GM18858 (cell line): ENCODE results near the gene KCTD3.

Experiments
- ATAC-seq: cut with Tn5 transposase; IDR thresholded peaks from one replicate; pipeline ENCODE4 v1.9.1; 2021; ENCODE audit not compliant: unreplicated experiment

KCTD3 gene

DNA sequence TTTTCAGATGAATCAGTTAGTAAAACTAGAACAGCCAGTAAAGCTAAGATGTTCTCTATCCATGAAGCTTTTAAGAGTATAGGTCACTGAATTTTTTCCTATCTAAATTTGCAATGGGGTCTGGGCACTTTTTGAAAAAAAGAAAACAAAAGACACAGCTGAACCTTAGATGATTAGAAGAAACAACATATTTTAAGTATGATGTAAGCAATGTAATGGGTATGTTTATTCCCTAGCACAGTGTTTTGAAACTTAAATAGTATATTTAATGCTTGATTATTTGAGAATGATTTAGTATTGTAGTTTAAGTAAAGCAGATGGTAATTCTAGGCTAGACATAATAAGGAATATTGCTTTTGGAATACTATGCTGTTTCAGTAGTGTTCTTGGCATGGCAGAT lies 36.2 kb downstream of the KCTD3 start:
- ATAC-seq, result no peak

DNA sequence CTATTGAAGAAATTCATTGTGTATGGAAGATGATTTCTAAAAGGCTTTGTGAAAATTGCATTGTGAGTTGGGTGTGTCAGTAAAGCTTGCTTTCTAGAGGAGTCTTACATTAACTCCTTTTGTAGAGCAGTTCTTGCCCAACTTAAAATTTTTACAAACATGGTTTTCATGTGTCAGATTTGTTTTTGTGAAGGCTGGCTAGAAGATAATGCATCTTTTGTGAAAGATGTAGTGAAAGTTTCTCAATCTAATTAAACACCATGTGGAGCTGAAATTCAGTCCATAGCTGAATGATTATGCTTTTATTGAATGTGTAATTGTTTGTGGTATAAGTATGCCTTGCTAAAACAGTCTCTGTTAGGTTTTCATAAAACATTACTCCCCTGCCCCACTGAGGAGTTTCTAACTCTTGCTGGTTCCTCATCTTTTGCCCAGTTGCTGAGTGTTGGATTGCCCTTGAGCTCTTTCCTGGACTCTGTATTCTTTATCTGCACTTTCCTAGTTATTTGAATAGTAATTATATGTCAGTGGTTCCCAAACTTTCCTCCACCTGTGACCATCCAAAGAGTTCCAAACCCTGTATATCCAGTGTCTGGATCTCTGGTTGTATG lies 38.0 kb downstream of the KCTD3 start:
- no peak for ATAC-seq

DNA sequence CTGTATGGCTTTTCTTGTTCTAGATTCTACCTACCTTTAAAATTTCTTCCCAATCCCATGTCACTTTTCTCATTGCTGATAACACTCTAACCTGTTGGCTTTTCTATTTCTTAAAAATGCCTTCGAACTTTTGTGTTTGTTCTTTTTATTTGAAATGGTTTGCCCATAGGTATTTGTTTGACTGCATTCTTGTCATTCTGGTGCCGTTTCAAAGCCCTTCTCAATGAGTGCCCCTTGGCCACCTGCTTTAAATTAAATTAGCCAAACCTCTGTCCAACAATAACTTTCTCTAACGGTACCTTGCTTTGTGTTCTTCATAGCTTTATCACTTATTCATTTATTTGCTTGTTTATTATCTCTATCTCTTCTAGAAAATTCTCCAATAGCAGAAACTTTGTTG lies 38.9 kb downstream of the KCTD3 start:
- no peak for ATAC-seq

DNA sequence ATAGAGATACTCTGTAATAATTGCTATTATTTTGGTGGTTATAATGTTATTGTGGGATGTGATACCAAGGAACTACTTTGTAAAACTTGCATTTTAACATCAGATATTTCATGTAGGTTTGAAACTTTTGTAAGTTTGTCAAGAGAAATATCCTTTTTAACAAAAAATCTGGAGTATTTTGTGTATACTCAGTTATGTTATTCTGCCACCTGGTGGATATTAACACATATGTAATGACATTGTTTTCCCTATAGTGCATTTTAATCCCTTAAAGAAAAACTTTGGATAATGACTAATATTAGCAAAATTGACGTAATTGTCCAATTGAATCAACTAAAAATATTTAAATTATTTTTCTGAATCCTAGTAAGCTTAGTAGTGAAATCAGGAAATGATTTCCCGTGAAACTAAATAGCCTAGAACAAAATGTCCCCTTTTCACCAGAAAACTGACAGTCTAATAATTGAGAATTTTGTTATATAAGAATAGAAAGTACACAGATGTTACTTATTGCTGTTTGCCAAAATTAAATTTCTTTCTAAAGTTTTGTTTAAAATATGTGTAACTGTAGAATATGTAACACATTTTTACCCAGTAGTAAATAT lies 39.6 kb downstream of the KCTD3 start:
- peak; percentile 61 for ATAC-seq

DNA sequence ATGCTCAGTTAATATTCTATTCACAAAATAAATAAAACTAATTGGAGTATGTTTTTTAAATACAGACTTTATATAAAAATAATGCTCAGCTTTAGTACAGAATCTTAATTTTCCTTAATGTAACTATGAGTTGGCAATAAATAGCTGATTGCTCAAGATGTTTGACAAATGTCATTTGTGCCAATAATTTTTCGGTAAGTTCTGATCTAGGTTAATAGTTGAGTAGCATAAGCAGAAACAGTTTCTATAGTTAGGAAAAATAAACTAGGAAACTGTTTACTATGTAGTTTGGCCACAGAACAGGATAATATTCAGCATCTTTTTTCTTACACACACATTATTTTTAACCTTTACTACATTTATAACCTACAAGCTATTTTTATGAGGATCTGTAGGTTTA lies 40.3 kb downstream of the KCTD3 start:
- no peak for ATAC-seq

DNA sequence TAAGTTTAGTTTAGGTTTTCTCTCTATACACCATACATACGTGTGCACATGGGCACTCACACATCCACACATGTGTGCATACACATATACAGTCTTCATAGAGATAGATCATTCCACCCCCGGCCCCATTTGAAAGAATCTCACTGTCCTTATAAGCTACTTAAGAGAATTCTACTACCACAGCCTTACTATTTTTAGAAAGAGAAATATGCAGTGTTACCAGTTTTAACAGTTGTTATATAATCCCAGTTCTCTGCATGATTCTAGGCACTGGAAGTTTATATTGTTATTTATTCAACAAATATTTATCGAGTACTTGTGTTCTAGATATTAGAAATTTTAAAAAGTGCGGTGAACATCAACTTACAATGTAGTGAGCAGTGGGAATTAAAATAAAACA lies 41.5 kb downstream of the KCTD3 start:
- ATAC-seq, result no peak

DNA sequence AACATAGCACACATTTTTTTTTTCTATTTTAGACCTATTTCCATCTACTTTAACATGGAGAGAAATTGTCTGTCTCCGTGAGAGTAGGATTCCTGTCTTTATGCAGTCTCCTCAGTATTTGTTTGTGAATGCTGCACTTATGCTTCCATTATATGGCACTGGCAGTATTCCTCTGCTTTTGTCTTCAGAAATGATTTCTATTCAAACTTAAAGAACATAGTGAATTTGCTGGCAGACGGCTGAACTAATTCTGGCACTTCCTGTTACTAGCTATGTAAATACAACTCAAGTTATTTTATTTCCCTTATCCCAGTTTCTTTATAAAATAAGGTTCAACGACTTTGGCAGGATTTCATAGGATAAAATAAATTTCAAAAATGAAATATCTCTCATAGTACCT lies 45.3 kb downstream of the KCTD3 start:
- no peak for ATAC-seq

DNA sequence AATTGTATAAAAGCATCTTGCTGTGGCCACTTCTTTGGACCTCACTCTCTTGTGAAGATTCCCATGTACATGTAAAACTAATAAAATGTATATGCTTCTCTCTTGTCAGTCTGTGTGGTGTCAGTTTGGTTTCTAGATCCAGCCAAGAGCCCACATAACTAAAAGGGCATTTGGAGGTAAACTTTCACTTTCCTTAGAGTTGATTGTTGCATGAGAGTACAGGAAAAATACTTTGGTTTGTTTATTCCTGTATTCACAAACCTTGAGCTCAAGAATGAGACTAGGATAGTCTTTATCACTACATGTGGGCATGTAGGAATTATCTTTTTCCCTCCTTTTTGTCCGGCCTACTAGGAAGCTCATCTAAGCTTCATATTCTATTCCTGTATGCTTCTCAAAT lies 50.9 kb downstream of the KCTD3 start:
- peak; percentile 64 for ATAC-seq

DNA sequence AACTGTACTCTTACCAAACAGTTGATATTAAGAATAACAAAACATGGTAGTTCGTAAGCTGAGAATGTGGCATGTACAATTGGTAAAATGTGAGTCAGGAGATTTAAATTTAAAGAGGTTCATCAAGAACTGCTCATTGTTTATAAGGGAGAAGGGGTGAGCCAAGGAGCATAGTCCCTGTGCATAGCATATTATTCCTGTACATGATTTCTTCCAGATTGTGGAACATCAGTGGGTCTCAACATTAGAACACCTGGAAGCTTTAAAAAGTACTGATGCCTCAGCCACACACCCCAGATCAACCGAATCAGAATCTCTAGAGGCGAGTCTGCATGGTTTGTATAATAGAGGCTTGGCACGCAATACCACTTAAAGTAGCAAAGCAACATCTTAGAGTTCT lies 56.1 kb downstream of the KCTD3 start:
- ATAC-seq, result no peak

DNA sequence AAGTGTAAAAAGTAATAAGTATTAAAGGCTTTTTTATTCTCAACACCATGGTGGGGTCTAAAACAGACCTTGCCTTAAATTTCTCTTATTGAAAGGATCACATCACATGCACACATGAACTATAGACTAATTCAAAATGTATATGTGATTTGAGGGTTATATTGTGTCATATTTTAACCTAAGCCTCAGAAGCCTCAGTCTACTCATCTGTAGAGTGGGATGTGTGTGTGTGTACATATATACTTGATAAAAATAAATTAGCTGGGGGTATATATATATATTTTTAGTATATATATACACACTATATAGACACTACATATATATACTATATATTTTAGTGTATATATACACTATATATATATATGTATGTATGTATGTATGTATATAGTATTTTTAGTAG lies 58.8 kb downstream of the KCTD3 start:
- ATAC-seq, result no peak

DNA sequence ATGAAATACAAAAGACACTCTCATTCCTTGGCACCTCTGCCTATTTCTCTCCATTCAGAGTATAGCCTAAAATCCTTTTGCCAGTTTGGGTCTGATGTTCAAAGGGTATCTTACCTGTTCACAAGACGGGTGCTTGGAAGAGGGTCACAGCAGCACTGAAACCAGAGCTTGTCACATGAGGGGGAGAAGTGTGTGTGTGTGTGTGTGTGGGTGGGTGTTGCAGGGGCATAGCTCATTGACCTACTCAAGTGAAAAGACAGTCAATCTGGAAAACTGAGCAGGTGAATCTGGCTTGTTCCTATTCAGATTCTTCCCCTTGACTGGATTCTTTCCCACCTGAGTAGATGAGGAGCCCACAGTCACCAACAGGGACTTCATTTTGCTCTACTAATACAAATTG lies 63.9 kb downstream of the KCTD3 start:
- ATAC-seq, result no peak

DNA sequence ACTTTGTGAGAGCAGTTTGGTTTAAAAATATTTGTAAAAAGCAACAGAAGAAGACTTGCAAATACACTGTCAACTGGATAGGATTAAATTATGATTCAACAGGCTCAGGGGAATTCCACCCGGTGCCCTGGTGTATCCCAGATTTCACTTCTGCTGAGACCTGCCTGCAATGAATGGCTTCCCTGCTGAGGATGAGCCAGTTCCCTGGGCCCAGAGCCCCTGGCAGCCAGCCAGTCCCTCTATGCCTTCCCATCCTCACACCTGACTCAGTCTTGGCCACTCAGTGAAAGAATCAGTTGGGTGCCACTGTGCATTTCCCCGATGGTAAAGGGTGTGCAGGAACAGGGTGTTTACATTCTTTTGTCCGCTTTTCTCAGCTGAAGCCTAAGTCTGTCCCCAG lies 64.4 kb downstream of the KCTD3 start:
- ATAC-seq, result no peak

DNA sequence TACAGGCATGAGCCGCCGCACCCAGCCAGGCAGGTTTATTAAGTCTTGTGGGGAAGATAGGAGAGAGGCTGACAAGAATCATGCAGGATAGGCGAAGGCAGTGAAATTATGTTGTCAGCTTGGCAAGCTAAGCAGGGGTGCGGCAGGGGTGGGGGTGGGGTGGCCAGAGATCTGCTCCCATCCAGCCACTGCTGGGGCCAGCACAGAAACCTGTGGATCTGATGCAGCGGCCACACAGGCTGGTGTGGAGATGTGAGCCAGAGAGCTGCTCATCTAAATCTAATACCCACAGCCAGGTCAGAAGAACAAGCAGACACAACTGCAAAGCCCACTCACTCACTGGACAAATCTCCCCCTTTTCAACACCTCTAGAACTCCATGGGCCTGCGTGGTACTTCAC lies 68.7 kb downstream of the KCTD3 start:
- no peak for ATAC-seq

DNA sequence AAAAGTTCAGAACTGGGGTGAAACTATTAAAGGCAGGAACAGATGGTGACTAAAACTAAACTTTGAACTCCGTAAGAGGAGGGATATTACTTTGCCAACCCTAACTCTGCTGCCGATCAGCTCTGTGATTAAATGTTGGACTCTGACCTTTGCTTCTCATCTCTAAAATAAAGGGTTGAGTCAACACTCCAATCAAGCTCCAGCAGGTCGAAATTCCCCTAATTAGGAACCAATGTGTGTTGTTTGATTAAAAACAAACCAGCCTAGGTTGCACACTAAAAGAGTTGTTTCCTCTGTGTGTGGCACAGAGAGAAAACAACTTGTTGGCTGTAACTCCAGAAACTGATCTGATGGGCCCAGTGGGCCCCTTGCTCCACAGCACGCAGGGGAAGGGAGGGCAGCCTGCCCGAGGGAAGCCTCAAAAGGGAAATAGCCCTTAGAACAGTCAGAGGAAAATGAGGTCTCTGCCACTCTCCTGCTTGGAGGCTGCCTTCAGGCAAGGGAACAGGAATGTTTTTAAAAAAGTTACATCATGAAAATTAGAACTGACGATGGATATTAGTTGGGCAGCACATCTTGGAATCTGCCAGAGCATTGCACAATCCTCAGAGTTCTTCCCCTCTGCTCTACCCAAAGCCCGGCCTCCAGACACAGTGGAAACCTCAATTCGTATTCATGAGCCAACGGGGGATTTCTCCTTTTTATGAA lies 69.3 kb downstream of the KCTD3 start:
- no peak for ATAC-seq

DNA sequence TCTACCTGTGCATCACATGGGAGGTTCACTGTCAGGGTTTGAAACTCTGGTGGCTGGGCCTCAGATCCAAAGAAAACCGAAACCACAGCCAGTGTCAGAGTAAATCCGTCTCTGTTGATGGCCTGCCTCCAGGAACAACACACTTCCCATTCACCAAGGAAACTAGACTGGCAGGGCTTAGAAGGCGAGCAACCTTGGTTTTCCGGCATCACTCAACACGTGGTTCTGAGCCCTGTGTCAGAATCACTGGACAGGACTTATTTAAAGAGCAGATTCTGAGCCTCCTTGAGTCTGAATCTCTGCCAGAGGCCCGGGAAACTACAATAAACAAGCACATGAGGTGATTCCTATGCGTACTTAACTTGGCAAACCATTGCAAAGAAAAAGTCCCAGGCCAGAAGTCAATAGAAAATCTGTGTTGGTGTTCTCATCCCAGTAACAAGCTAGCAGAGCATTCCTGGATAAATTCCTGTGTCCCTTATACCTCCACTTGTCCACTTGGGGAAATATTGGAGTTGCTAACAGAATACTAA lies 70.0 kb downstream of the KCTD3 start:
- ATAC-seq, result no peak

DNA sequence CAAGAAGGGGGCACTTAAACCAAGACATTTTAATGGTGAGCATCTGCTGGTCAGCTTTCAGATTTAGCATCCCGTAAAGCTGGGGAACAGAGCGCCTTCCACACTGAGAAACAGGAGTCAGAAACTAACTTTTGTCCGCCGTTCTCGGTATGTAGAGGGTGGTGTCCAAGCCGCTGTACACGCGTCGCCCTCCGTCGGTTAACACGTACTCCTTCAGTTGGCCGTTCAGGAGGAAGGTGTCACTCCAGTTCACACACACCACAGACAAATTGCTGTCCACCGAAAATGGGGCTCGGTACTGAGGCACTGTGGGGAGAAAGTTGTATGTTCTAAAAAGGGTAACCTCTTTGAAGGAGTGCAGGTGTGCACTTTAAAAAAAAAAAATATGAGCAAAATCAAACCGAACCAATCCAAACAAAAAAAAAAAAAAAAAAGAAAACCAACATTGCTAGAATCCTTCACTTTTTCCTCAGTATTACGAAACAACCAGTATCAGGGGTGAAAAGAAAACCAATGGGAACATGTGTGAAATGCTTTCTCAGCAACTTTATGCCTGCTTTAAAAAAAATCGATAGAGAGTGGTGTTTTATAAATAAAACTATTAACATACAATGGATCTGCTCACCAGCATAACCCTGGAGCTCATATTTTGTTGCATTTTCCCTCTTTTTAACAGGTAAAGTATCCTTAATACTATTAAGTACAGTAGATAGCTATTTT lies 73.5 kb downstream of the KCTD3 start:
- no peak for ATAC-seq

DNA sequence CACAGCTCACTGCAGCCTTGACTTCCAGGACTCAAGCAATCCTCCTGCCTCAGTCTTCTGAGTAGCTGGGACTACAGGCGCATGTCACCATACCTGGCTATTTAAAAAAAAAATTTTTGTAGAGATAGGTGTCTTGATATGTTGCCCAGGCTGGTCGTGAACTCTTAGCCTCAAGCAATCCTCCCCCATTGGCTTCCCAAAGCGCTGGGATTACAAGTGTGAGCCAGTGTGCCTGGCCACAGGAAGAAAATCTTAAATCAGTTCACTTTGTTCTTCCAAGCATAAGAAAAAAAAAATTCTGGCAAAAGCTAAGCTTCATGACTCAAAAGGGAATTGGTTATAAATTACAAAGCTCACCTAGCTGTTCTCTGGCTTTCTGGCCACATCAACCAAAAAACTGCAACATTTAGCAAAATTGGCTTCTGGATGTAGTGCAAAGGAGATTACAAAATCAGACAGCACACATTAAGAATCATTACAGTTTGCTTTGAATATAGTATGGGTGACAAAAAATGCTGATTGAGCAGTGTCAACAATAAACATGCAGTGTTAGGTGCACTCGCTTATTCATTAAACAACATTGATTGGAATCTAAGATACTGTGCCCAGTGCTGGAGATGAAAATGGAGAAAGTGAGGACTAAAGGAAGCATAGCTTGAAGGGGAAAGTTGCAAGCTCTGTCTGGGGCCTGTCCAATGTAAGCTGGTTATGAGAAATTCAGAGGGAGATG lies 76.7 kb downstream of the KCTD3 start:
- no peak for ATAC-seq

DNA sequence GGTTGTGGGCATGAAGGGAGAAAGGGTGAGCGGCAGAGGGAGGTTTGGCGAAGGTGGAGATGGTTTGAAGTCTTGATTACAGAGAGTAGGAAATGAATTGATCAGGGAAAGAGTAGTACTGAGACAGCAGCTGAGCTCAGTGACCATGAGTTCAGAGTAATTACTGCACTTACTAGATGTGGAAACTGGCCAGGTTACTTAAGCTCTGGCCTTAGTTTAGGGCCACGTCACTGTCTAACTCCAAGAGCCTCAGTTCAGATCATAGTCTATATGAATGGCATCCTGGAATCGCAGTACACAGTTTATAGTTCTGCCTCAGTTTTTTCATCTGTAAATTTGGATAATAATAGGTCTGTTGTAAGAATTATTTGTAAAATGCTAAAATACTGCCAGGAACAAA lies 78.1 kb downstream of the KCTD3 start:
- ATAC-seq, result no peak

DNA sequence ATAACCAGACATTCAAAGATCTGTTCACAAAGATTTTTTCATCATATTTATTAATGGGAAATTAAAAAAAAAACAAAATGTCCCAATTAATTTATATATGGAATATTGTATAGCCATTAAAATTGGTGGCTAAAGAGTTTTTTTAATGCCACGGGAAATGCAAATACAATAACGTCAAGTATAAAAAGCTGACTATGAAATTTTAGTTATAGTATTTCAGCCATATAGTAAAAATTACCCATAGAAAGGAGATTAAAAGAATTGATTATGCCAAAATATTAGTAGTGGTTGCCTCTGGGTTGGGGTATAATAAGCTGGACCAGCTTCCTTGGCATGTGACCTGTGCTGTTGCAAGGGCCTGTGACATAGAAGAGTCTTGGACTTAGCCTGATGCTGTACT lies 78.8 kb downstream of the KCTD3 start:
- ATAC-seq, result no peak

DNA sequence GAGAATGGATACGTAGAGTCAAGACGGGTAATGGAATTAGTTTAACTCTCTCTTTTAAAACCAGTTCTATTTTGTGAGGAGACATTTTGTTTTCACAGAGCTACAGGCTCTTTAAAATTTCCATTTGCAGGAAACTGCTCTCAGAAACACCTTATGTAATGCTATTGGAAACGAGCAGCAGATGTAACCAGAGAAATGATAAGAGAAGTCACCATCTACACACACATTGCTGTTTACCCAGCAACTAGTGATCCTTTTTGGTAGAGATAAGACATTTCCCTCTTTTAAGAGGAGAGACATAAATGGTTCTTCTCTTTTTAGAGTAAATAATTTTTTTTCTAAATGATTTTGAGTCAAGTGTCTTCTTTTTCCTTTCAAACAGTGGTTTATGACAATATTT lies 80.6 kb downstream of the KCTD3 start:
- no peak for ATAC-seq

DNA sequence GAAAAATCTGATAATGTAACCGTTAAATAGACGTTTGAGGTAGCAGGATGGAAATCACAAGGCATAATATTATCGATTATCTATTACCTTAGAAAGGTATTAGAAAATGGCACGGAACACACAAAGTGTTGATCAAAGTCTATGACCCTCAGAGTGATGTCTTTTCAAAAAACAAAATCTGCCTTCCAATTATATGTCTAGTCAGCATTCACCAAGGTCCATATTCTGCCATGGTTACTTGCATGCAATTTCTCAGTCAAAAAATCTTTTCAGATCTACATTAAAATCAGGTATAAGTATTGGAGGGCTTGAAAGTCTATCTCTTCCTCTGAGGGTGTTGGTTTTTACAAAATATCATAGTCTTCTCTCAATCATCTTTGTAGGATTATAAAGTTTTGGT lies 81.9 kb downstream of the KCTD3 start:
- ATAC-seq, result no peak
